Activated T-helper 17 cell treated with anti-CD3 and anti-CD28 coated beads, Interleukin-2, amount 50 U/mL, for 72 hours (primary cell): ENCODE data around the gene PDZD2. TPM values are rescaled to one million over a fixed set of nuclear protein-coding genes. Genes with fewer than 3 reads are reported as not detected.
A peak's percentile ranks its signal among the peaks of the same experiment; 100 is the strongest.
"Not testable (repeated sequence)": the region's sequence is repeated elsewhere in the genome, so short reads cannot be mapped to it uniquely, and the experiment has no call there.

ENCODE experiments used
- ATAC-seq: fragments of 150-1000 bp; cut with Tn5 transposase; replicated peaks from 2 replicates; pipeline ENCODE4 v1.10.0; 2021; ENCODE audit warnings: mild to moderate bottlenecking, moderate library complexity
- H3K27ac Mint-ChIP-seq: one replicate; pipeline ENCODE4 v1.8.0; 2022; ENCODE audit warnings: mixed read lengths
- H3K27me3 Mint-ChIP-seq: one replicate; pipeline ENCODE4 v1.8.0; 2022; ENCODE audit warnings: mixed read lengths
- H3K36me3 Mint-ChIP-seq: one replicate; pipeline ENCODE4 v1.8.0; 2022; ENCODE audit warnings: low read depth, mild to moderate bottlenecking, mixed read lengths
- H3K4me1 Mint-ChIP-seq: one replicate; pipeline ENCODE4 v1.8.0; 2022; ENCODE audit warnings: mixed read lengths
- H3K4me3 Mint-ChIP-seq: one replicate; pipeline ENCODE4 v1.8.0; 2022; ENCODE audit warnings: mild to moderate bottlenecking, mixed read lengths
- H3K9me3 Mint-ChIP-seq: one replicate; pipeline ENCODE4 v1.8.0; 2022; ENCODE audit warnings: mixed read lengths
- total RNA-seq, 2 donors: library from RNA; stranded (reverse); gene quantifications; one replicate each; pipeline ENCODE4 v1.2.3, GENCODE V29; 2022

PDZD2 gene
- total RNA-seq, 2 donors from 2014 or later, result 0.53 TPM; not detected in 1

- H3K36me3 Mint-ChIP-seq, H3K27me3 Mint-ChIP-seq, H3K4me3 Mint-ChIP-seq, H3K9me3 Mint-ChIP-seq, H3K27ac Mint-ChIP-seq, ATAC-seq, H3K4me1 Mint-ChIP-seq: not testable (repeated sequence)
Measured at GRCh38 chr5:31691408-31691807, 52.5 kb downstream of the PDZD2 start.

- no peak overlapping the region for H3K4me3 Mint-ChIP-seq
- no peaks in the 10 kb centered on the region for H3K27me3 Mint-ChIP-seq
- H3K36me3 Mint-ChIP-seq, result no peaks in the 10 kb centered on the region
- no peaks in the 10 kb centered on the region for H3K4me1 Mint-ChIP-seq
- H3K27ac Mint-ChIP-seq, result no peak overlapping the region
- ATAC-seq, result no peak
- no peaks in the 10 kb centered on the region for H3K9me3 Mint-ChIP-seq
Measured at GRCh38 chr5:31692561-31693221, 53.8 kb downstream of the PDZD2 start.

GRCh38 chr5:31698673-31699072 is 59.7 kb downstream of the PDZD2 start:
- no peaks in the 10 kb centered on the region for H3K9me3 Mint-ChIP-seq
- H3K27ac Mint-ChIP-seq, result no peak overlapping the region
- H3K4me3 Mint-ChIP-seq, result no peak overlapping the region
- H3K4me1 Mint-ChIP-seq, result no peaks in the 10 kb centered on the region
- no peaks in the 10 kb centered on the region for H3K27me3 Mint-ChIP-seq
- ATAC-seq, result no peak
- no peaks in the 10 kb centered on the region for H3K36me3 Mint-ChIP-seq

- no peak overlapping the region for H3K27ac Mint-ChIP-seq
- H3K36me3 Mint-ChIP-seq, result no peaks in the 10 kb centered on the region
- H3K4me3 Mint-ChIP-seq, result no peak overlapping the region
- ATAC-seq, result no peak
- no peaks in the 10 kb centered on the region for H3K9me3 Mint-ChIP-seq
- H3K4me1 Mint-ChIP-seq, result no peaks in the 10 kb centered on the region
- H3K27me3 Mint-ChIP-seq, result no peaks in the 10 kb centered on the region
Measured at GRCh38 chr5:31701642-31702299, 62.8 kb downstream of the PDZD2 start.

GRCh38 chr5:31702712-31703111 is 63.8 kb downstream of the PDZD2 start:
- ATAC-seq, result no peak
- Mint-ChIP-seq H3K27me3 (no peaks in the 10 kb centered on the region), H3K9me3 (no peaks in the 10 kb centered on the region), H3K36me3 (no peaks in the 10 kb centered on the region), H3K4me3 (no peak overlapping the region), H3K27ac (no peak overlapping the region), H3K4me1 (no peaks in the 10 kb centered on the region)

GRCh38 chr5:31703757-31704156 is 64.8 kb downstream of the PDZD2 start:
- no peak overlapping the region for H3K27ac Mint-ChIP-seq
- ATAC-seq, result no peak

GRCh38 chr5:31706186-31706585 is 67.3 kb downstream of the PDZD2 start:
- Mint-ChIP-seq H3K36me3 (no peaks in the 10 kb centered on the region), H3K4me3 (no peak overlapping the region), H3K27ac (no peak overlapping the region)

More at GRCh38 chr5:31703757-31704156, 64.8 kb downstream of the PDZD2 start:
- Mint-ChIP-seq H3K27me3 (no peaks in the 10 kb centered on the region), H3K4me3 (no peak overlapping the region), H3K9me3 (no peaks in the 10 kb centered on the region), H3K4me1 (no peaks in the 10 kb centered on the region), H3K36me3 (no peaks in the 10 kb centered on the region)

GRCh38 chr5:31707329-31707728 is 68.4 kb downstream of the PDZD2 start:
- Mint-ChIP-seq H3K4me1 (no peaks in the 10 kb centered on the region), H3K4me3 (no peak overlapping the region), H3K27me3 (no peaks in the 10 kb centered on the region), H3K27ac (no peak overlapping the region), H3K36me3 (no peaks in the 10 kb centered on the region), H3K9me3 (no peaks in the 10 kb centered on the region)
- ATAC-seq, result no peak

More at GRCh38 chr5:31706186-31706585, 67.3 kb downstream of the PDZD2 start:
- no peak for ATAC-seq
- Mint-ChIP-seq H3K4me1 (no peaks in the 10 kb centered on the region), H3K27me3 (no peaks in the 10 kb centered on the region), H3K9me3 (no peaks in the 10 kb centered on the region)

GRCh38 chr5:31708089-31708488 is 69.2 kb downstream of the PDZD2 start:
- no peaks in the 10 kb centered on the region for H3K27me3 Mint-ChIP-seq
- ATAC-seq, result no peak
- no peak overlapping the region for H3K27ac Mint-ChIP-seq
- H3K4me1 Mint-ChIP-seq, result no peaks in the 10 kb centered on the region
- H3K9me3 Mint-ChIP-seq, result no peaks in the 10 kb centered on the region
- no peaks in the 10 kb centered on the region for H3K36me3 Mint-ChIP-seq
- no peak overlapping the region for H3K4me3 Mint-ChIP-seq

GRCh38 chr5:31711363-31711762 is 72.4 kb downstream of the PDZD2 start:
- Mint-ChIP-seq H3K4me3 (no peak overlapping the region), H3K4me1 (peaks cover 4% of the 10 kb centered on the region), H3K36me3 (no peaks in the 10 kb centered on the region), H3K27me3 (no peaks in the 10 kb centered on the region), H3K9me3 (no peaks in the 10 kb centered on the region), H3K27ac (no peak overlapping the region)
- no peak for ATAC-seq

- Mint-ChIP-seq H3K9me3 (no peaks in the 10 kb centered on the region), H3K4me3 (no peak overlapping the region), H3K27ac (no peak overlapping the region), H3K4me1 (peaks cover 4% of the 10 kb centered on the region), H3K36me3 (no peaks in the 10 kb centered on the region), H3K27me3 (no peaks in the 10 kb centered on the region)
- no peak for ATAC-seq
Measured at GRCh38 chr5:31711935-31712592, 73.1 kb downstream of the PDZD2 start.

GRCh38 chr5:31717561-31717960 is 78.6 kb downstream of the PDZD2 start:
- H3K27ac Mint-ChIP-seq, result no peak overlapping the region
- no peaks in the 10 kb centered on the region for H3K36me3 Mint-ChIP-seq
- ATAC-seq, result no peak
- H3K4me1 Mint-ChIP-seq, result peaks cover 9% of the 10 kb centered on the region
- peaks cover 4% of the 10 kb centered on the region for H3K27me3 Mint-ChIP-seq
- no peaks in the 10 kb centered on the region for H3K9me3 Mint-ChIP-seq
- no peak overlapping the region for H3K4me3 Mint-ChIP-seq

- Mint-ChIP-seq H3K27ac (no peak overlapping the region), H3K27me3 (peaks cover 4% of the 10 kb centered on the region), H3K36me3 (no peaks in the 10 kb centered on the region), H3K9me3 (no peaks in the 10 kb centered on the region), H3K4me1 (peaks cover 9% of the 10 kb centered on the region), H3K4me3 (no peak overlapping the region)
- no peak for ATAC-seq
Measured at GRCh38 chr5:31720004-31720403, 81.1 kb downstream of the PDZD2 start.

- no peak for ATAC-seq
- peaks cover 9% of the 10 kb centered on the region for H3K4me1 Mint-ChIP-seq
- H3K4me3 Mint-ChIP-seq, result no peak overlapping the region
- H3K27ac Mint-ChIP-seq, result peak overlapping the region; percentile 9
- H3K36me3 Mint-ChIP-seq, result no peaks in the 10 kb centered on the region
- peaks cover 4% of the 10 kb centered on the region for H3K27me3 Mint-ChIP-seq
- H3K9me3 Mint-ChIP-seq, result no peaks in the 10 kb centered on the region
Measured at GRCh38 chr5:31720811-31721345, 81.9 kb downstream of the PDZD2 start.

- ATAC-seq, result no peak
- Mint-ChIP-seq H3K36me3 (no peaks in the 10 kb centered on the region), H3K4me3 (no peak overlapping the region), H3K27me3 (peaks cover 4% of the 10 kb centered on the region), H3K9me3 (no peaks in the 10 kb centered on the region), H3K27ac (no peak overlapping the region), H3K4me1 (peaks cover 9% of the 10 kb centered on the region)
Measured at GRCh38 chr5:31722111-31722510, 83.2 kb downstream of the PDZD2 start.
